Activated T-cell treated with anti-CD3 and anti-CD28 coated beads for 4 hours (primary cell): ENCODE data around the gene FRY.
"Not testable (repeated sequence)": the region's sequence is repeated elsewhere in the genome, so short reads cannot be mapped to it uniquely, and the experiment has no call there.

ENCODE experiments used
- DNase-seq: peaks from one replicate; pipeline ENCODE4 v3.0.0-alpha.2; 2020

Gene FRY

DNA sequence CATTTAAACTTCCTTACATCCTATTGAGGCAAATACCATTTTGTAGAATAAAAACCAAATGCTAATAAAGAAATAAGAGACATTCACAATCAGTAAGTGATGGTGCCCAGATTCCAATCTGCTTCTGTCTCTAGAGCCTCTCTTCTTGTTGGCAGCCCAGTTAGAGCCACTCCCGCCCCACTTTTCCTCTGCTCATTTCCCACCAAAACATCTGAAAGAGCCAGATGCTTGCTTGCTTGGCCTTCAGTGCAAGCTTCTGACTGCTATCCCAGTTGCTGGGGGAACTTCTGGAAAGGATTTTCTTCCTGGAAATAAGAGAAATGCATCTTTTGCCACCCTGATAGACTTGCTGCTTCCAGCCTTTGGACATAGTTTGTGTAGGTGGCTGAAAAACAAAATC, 12.9 kb downstream of the FRY start:
- no peak for DNase-seq

- no peak for DNase-seq
Observed at GRCh38 chr13:32045537-32045936, 14.0 kb downstream of the FRY start.

- no peak for DNase-seq
Observed at GRCh38 chr13:32045982-32046785, 14.6 kb downstream of the FRY start.

- no peak for DNase-seq
Observed at GRCh38 chr13:32047088-32047487, 15.5 kb downstream of the FRY start.

DNA sequence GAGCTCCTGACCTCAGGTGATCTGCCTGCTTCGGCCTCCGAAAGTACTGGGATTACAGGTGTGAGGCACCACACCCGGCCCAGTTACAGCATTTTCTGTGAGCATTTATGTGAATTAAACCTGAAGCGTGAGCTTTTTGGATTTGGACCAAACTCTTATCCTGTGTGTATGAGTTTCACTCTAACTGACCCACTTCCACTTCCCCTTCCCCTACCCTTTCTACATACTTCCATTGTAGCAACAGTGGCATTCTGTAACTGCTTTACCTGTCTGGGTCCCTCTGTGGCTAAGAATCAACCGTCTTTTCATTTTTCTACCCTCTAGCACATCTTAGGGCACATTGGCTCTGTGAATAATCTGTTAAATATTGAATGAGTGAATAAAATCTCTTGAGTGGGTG, 16.2 kb downstream of the FRY start:
- DNase-seq: no peak

DNA sequence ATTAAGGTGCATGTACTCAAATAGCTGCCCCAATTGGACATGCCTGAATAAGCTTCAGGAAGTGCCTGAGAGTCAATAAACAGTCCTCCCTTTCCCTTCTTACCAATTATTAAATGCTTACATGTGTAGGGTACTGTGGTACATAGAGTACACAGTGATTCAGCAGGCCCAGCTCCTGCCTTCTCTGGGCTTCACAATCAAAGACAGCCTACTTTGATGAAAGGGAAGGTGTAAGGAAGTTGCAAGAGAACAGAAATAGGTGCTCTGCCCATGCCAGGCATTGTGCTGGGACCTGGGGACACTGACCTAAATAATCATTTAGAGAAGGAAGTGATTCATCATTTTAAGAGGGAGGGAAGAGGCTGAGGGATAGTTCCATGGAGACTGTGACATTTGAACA, 17.2 kb downstream of the FRY start:
- no peak for DNase-seq

GRCh38 chr13:32051156-32051555, 19.6 kb downstream of the FRY start:
- DNase-seq: no peak

DNA sequence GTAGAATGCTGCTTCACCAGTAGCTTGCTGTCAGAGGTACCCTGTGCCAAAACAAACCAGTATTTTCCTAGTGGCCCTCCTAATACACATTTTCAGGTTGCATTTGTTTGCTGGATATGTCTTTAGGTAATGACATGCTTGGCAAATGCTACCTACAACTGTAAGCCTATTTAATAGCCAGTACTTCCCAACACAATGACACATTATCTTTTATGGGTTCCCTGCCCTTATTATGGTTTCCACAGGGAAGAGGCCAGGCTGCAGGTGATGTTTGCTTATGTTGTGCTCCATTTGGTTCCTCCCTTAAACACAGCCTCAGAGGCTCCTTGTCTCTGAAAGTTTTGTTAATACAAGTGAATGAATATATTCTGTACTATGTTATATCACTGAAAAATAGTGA, 24.7 kb downstream of the FRY start:
- no peak for DNase-seq

DNA sequence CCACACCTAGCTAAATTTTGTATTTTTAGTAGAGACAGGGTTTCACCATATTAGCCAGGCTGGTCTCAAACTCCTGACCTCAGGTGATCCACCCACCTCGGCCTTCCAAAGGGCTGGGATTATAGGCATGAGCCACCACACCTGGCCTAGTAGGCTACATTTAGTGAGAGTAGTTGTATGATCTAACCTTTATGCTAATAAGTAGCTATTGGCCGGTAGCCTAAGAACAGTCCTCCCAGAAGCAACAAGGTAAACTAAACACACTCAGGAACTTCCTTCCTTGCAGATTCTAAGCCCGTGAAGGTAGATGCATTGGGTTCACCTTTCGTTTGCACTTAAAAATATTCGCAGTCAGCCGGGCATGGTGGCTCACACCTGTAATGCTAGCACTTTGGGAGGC, 25.8 kb downstream of the FRY start:
- DNase-seq: not testable (repeated sequence)

DNA sequence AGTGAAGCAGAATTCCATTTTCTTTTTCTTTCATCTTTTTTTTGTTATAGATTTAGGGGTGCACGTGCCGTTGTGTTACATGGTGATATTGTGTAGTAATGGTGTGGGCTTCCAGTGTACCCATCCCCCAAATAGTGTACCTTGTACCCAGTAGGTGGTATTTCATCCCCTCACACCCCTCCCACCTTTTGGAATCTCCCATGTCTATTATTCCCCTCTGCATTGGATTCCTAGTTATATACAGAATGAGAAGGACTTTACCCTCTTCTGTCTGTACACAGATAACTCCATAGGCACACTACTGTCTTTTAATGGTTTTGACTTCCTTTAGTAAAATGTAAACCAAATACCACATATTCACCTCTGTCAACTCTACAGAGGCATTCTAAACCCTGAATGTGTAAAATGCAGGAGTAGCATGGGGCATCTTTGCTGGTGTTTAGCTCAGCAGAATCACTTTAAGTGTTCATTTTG, 28.0 kb downstream of the FRY start:
- no peak for DNase-seq

GRCh38 chr13:32060401-32060878, 28.9 kb downstream of the FRY start:
- DNase-seq: no peak

- DNase-seq: no peak
Observed at GRCh38 chr13:32063619-32064233, 32.2 kb downstream of the FRY start.

- no peak for DNase-seq
Observed at GRCh38 chr13:32067149-32067961, 35.8 kb downstream of the FRY start.

- no peak for DNase-seq
Observed at GRCh38 chr13:32068255-32068654, 36.7 kb downstream of the FRY start.

DNA sequence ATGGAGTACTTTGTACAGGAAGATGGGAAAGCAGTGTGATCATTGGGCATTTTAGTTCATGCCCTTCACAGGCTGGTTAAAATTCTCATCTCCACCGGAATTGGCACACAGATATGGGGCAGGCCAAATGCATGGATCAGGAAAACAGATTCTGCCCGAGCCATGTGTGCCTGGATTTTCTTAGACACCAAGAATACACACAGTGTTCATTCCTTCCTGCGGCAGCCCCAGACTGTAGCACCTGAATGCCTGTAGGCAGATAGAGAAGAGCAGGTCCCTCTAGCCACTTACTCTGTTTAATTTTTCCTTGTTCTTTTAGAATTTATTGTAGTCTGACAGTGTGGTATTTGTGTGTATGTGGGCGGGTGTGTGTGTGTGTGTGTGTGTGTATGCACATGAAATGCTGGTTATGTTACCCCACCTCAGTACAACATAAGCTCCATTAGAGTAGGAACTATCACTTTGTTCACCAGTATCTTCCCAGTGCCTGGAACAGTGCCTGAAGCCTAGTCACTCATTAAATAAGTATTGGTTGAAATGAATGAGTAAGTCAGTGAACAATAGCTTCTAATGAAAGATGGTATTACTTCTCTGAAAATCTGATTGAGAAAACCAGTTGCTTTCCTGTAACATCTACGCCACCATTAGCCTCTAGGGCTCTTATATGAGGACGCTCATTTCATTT, 41.7 kb downstream of the FRY start:
- DNase-seq: no peak

- no peak for DNase-seq
Observed at GRCh38 chr13:32075170-32075851, 43.7 kb downstream of the FRY start.

GRCh38 chr13:32079587-32079986, 48.0 kb downstream of the FRY start:
- no peak for DNase-seq

- no peak for DNase-seq
Observed at GRCh38 chr13:32080328-32080744, 48.8 kb downstream of the FRY start.

DNA sequence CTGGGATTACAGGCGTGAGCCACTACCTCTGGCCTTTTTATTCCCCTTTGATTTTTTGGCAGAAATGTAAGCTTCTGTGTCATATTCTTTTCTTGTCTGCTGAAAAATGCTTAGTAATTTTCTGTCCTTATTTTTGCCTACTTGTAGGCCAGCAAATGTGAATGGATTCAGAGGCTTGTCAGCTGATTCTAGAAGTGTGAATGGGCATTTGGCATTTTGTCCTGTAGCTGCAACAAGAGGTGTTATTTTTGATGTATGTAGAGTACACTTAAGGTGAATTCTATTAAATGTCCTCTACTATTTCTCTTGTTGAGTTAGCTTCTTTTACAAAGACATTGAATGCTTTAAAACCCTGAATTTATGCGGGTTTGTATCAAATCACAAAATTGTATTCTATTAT, 50.0 kb downstream of the FRY start:
- no peak for DNase-seq

GRCh38 chr13:32086366-32086765, 54.8 kb downstream of the FRY start:
- no peak for DNase-seq

GRCh38 chr13:32086791-32087441, 55.3 kb downstream of the FRY start:
- no peak for DNase-seq
